Activated CD8-positive, alpha-beta T cell treated with anti-CD3 and anti-CD28 coated beads, Interleukin-2, amount 10 ng/mL, durations not matched to agents 7 days and 5 days (primary cell): ENCODE results near the gene OTOA. TPM values are rescaled to one million over a fixed set of nuclear protein-coding genes. Genes with fewer than 3 reads are reported as not detected.
"Not testable (repeated sequence)": the region's sequence is repeated elsewhere in the genome, so short reads cannot be mapped to it uniquely, and the experiment has no call there.

Experiments used
- ATAC-seq: fragments of 150-1000 bp; cut with Tn5 transposase; one replicate; pipeline ENCODE4 v1.10.0; 2021; ENCODE audit warnings: moderate library complexity
- CTCF ChIA-PET: fragments of 350-600 bp; sonication (Branson Sonifier 250); formaldehyde crosslinking; loops from one replicate; lab custom pipeline; 2021; ENCODE audit warnings: antibody characterized with exemption; lab: Charles Lee
- POLR2A ChIA-PET: fragments of 350-600 bp; sonication (Branson Sonifier 250); formaldehyde crosslinking; loops from one replicate; lab custom pipeline; 2021; ENCODE audit warnings: antibody characterized with exemption; lab: Charles Lee
- DNase-seq: peaks from one replicate; pipeline ENCODE4 v3.0.0-alpha.2; 2020
- H3K27ac Mint-ChIP-seq: one replicate; pipeline ENCODE4 v1.8.0; 2021; ENCODE audit warnings: mild to moderate bottlenecking, mixed read lengths
- H3K27me3 Mint-ChIP-seq: one replicate; pipeline ENCODE4 v1.8.0; 2021; ENCODE audit warnings: low read depth, mixed read lengths
- H3K36me3 Mint-ChIP-seq: one replicate; pipeline ENCODE4 v1.8.0; 2021; ENCODE audit warnings: low read depth, mixed read lengths
- H3K4me1 Mint-ChIP-seq: one replicate; pipeline ENCODE4 v1.8.0; 2021; ENCODE audit warnings: low read depth, mixed read lengths
- H3K4me3 Mint-ChIP-seq: one replicate; pipeline ENCODE4 v1.8.0; 2021; ENCODE audit warnings: mild to moderate bottlenecking, mixed read lengths
- H3K9me3 Mint-ChIP-seq: one replicate; pipeline ENCODE4 v1.8.0; 2022; ENCODE audit warnings: mixed read lengths; ENCODE audit not compliant: insufficient read depth
- total RNA-seq, 2 experiments: library from RNA; stranded (reverse); gene quantifications; one replicate each; pipeline ENCODE4 v1.2.3, GENCODE V29; 2021

OTOA gene
- total RNA-seq, 2 experiments from 2014 or later, result not detected

DNA sequence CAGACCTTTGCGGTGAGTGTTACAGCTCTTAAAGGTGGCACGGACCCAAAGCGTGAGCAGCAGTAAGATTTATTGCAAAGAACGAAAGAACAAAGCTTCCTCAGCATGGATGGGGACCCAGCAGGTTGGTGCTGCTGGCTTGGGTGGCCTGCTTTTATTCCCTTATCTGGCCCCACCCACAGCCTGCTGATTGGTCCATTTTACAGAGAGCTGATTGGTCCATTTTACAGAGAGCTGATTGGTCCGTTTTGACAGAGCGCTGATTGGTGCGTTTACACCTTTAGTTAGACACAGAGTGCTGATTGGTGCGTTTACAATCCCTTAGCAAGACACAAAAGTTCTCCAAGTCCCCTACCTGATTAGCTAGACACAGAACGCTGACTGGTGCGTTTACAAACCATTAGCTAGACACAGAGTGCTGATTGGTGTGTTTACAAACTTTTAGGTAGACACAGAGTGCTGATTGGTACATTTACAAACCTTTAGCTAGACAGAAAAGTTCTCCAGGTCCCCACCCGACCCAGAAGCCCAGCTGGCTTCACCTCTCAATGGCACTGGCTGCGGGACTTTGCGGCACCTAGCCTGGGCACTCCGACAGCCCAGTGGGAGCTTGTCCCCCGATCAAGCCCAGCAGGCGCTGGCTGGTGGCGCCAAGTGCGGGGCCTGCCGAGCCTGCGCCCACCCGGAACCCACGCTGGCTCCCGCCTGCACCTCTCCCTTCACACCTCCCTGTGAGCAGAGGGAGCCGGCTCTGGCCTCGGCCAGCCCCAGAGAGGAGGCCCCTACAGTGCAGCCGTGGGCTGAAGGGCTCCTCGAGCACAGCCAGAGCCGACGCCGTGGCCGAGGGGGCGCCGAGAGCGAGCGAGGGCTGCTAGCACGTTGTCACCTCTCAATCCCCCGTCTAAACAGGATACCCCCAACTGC lies 33.9 kb upstream of the OTOA start:
- Mint-ChIP-seq H3K4me1 (peaks cover 31% of the 10 kb centered on the region), H3K36me3 (peaks cover 43% of the 10 kb centered on the region)
- POLR2A ChIA-PET, H3K27me3 Mint-ChIP-seq, ATAC-seq, DNase-seq, H3K9me3 Mint-ChIP-seq, H3K27ac Mint-ChIP-seq, H3K4me3 Mint-ChIP-seq: not testable (repeated sequence)
- CTCF ChIA-PET, result interaction anchor here (0.9 to 1.5 kb wide), 4 partner anchors 11 to 45 kb away, joined by 3 to 5 read pairs (median 4); no protein-coding TSS in a partner anchor

GRCh38 chr16:21630866-21631265 lies 32.9 kb upstream of the OTOA start:
- H3K4me3 Mint-ChIP-seq, POLR2A ChIA-PET, DNase-seq, H3K27me3 Mint-ChIP-seq, H3K9me3 Mint-ChIP-seq, H3K27ac Mint-ChIP-seq, ATAC-seq: not testable (repeated sequence)
- Mint-ChIP-seq H3K4me1 (peaks cover 21% of the 10 kb centered on the region), H3K36me3 (peaks cover 41% of the 10 kb centered on the region)
- CTCF ChIA-PET, result interaction anchor here (1.5 kb wide), 1 partner anchor 46 kb away, joined by 3 read pairs; no protein-coding TSS in a partner anchor

DNA sequence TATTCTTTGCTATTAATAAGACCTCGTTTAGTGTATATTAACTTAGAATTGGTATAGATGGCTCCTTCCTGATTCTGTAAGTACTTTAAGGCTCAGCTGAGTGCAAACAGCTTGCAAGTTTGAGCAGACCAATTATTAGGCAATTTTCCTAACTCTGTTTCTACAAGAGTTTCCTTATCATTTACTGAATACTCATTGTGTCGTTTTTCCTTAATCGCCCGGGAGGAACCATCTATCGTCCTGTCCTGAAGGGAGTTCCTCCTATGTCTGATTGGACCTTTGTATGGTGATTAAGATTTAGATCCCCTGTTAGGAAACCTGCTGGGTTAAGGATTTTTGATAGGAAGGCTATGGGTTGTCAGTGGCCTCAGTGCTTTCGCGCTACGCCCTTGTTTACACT lies 32.4 kb upstream of the OTOA start:
- H3K4me3 Mint-ChIP-seq, H3K27ac Mint-ChIP-seq, ATAC-seq, POLR2A ChIA-PET, H3K27me3 Mint-ChIP-seq, H3K9me3 Mint-ChIP-seq, DNase-seq, CTCF ChIA-PET: not testable (repeated sequence)
- Mint-ChIP-seq H3K4me1 (peaks cover 16% of the 10 kb centered on the region), H3K36me3 (peaks cover 40% of the 10 kb centered on the region)

- DNase-seq, H3K4me1 Mint-ChIP-seq, CTCF ChIA-PET, POLR2A ChIA-PET, H3K4me3 Mint-ChIP-seq, H3K9me3 Mint-ChIP-seq, ATAC-seq, H3K27me3 Mint-ChIP-seq: not testable (repeated sequence)
- H3K36me3 Mint-ChIP-seq, result peaks cover 37% of the 10 kb centered on the region
- peak overlapping the region; percentile 2 for H3K27ac Mint-ChIP-seq
Observed at GRCh38 chr16:21631951-21632575, 31.7 kb upstream of the OTOA start.

GRCh38 chr16:21634216-21634615 lies 29.6 kb upstream of the OTOA start:
- Mint-ChIP-seq H3K9me3 (no peaks in the 10 kb centered on the region), H3K36me3 (peaks cover 21% of the 10 kb centered on the region), H3K4me3 (no peak overlapping the region), H3K27me3 (no peaks in the 10 kb centered on the region), H3K27ac (no peak overlapping the region), H3K4me1 (peaks cover 17% of the 10 kb centered on the region)
- no peak for ATAC-seq
- no peak for DNase-seq
- POLR2A ChIA-PET, result no interaction called here
- CTCF ChIA-PET, result interaction anchor here (0.6 kb wide), 1 partner anchor 50 kb away, joined by 3 read pairs; no protein-coding TSS in a partner anchor

- Mint-ChIP-seq H3K4me1 (peaks cover 21% of the 10 kb centered on the region), H3K36me3 (peaks cover 13% of the 10 kb centered on the region)
- H3K27ac Mint-ChIP-seq, H3K9me3 Mint-ChIP-seq, H3K4me3 Mint-ChIP-seq, CTCF ChIA-PET, DNase-seq, H3K27me3 Mint-ChIP-seq, POLR2A ChIA-PET, ATAC-seq: not testable (repeated sequence)
Observed at GRCh38 chr16:21635694-21636093, 28.1 kb upstream of the OTOA start.

DNA sequence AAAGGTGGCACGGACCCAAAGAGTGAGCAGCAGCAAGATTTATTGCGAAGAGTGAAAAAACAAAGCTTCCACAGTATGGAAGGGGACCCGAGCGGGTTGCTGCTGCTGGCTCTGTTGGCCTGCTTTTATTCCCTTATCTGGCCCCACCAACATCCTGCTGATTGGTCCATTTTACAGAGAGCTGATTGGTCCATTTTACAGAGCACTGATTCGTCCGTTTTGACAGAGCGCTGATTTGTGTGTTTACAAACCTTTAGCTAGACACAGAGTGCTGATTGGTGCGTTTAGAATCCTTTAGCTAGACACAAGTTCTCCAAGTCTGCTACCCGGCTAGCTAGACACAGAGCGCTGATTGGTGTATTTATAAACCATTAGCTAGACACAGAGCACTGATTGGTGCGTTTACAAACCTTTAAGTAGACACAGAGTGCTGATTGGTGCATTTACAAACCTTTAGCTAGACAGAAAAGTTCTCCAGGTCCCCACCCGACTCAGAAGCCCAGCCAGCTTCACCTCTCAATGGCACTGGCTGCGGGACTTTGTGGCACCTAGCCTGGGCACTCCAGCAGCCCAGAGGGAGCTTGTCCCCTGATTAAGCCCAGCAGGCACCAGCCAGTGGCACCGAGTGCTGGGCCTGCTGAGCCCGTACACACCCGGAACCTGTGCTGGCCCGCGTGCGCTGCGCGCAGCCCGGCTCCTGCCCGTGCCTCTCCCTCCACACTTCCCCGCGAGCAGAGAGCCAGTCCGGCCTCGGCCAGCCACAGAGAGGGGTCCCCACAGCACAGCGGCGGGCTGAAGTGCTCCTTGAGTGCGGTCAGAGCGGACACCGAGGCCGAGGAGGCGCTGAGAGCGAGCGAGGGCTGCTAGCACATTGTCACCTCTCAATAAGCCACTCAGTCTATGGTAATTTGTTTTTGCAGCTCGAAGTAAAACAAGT lies 26.5 kb upstream of the OTOA start:
- peaks cover 25% of the 10 kb centered on the region for H3K4me1 Mint-ChIP-seq
- ChIA-PET POLR2A (no interaction called here), CTCF (interaction anchor here (0.6 to 7.4 kb wide), 9 partner anchors 12 to 71 kb away, joined by 3 to 78 read pairs (median 5); no protein-coding TSS in a partner anchor)
- peaks cover 13% of the 10 kb centered on the region for H3K36me3 Mint-ChIP-seq
- no peaks in the 10 kb centered on the region for H3K27me3 Mint-ChIP-seq
- no peak overlapping the region for H3K27ac Mint-ChIP-seq
- no peak overlapping the region for H3K4me3 Mint-ChIP-seq
- H3K9me3 Mint-ChIP-seq, result no peaks in the 10 kb centered on the region
- DNase-seq (no peak), ATAC-seq (no peak)

GRCh38 chr16:21638573-21638975 lies 25.2 kb upstream of the OTOA start:
- Mint-ChIP-seq H3K4me3 (no peak overlapping the region), H3K27me3 (no peaks in the 10 kb centered on the region), H3K36me3 (peaks cover 13% of the 10 kb centered on the region), H3K4me1 (peaks cover 25% of the 10 kb centered on the region), H3K27ac (peak overlapping the region; percentile 82), H3K9me3 (no peaks in the 10 kb centered on the region)
- POLR2A ChIA-PET, result no interaction called here
- DNase-seq (peak; percentile 28), ATAC-seq (peak; percentile 73)
- CTCF ChIA-PET, result interaction anchor here (0.8 to 7.4 kb wide), 12 partner anchors 13 to 75 kb away, joined by 3 to 78 read pairs (median 6); no protein-coding TSS in a partner anchor

GRCh38 chr16:21639493-21639892 lies 24.3 kb upstream of the OTOA start:
- Mint-ChIP-seq H3K27ac (no peak overlapping the region), H3K36me3 (peaks cover 18% of the 10 kb centered on the region), H3K27me3 (no peaks in the 10 kb centered on the region), H3K9me3 (no peaks in the 10 kb centered on the region), H3K4me1 (peaks cover 31% of the 10 kb centered on the region), H3K4me3 (no peak overlapping the region)
- no peak for DNase-seq
- ChIA-PET CTCF (interaction anchor here (0.9 to 7.4 kb wide), 15 partner anchors 14 to 57 kb away, joined by 3 to 78 read pairs (median 7); no protein-coding TSS in a partner anchor), POLR2A (no interaction called here)
- no peak for ATAC-seq

DNA sequence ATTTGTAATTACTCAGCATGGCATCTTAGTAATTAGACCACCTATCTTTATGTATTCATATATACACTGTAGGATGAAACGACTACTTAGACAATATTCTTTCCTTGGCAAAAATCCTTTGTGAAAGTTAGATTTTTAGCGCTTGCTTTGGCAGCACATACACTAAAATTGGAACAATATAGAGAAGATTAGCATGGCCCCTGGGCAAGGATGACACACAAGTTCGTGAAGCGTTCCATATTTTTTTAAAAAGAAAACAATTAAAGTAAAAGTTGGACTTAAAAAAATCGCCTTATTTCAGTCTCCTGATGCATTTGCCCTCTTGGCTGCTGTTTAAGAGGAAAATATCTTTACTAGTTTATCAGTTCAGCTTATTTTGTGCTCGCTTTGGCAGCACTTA lies 21.9 kb upstream of the OTOA start:
- ChIA-PET CTCF (interaction anchor here (0.8 to 7.4 kb wide), 13 partner anchors 12 to 67 kb away, joined by 3 to 78 read pairs (median 4); partner anchors contain the start of gene METTL9), POLR2A (interaction anchor here (0.9 kb wide), 1 partner anchor 27 kb away, joined by 3 read pairs; no protein-coding TSS in a partner anchor)
- Mint-ChIP-seq H3K27me3 (no peaks in the 10 kb centered on the region), H3K4me1 (peaks cover 55% of the 10 kb centered on the region), H3K9me3 (no peaks in the 10 kb centered on the region), H3K4me3 (no peak overlapping the region), H3K27ac (no peak overlapping the region), H3K36me3 (peaks cover 14% of the 10 kb centered on the region)
- DNase-seq (no peak), ATAC-seq (no peak)

DNA sequence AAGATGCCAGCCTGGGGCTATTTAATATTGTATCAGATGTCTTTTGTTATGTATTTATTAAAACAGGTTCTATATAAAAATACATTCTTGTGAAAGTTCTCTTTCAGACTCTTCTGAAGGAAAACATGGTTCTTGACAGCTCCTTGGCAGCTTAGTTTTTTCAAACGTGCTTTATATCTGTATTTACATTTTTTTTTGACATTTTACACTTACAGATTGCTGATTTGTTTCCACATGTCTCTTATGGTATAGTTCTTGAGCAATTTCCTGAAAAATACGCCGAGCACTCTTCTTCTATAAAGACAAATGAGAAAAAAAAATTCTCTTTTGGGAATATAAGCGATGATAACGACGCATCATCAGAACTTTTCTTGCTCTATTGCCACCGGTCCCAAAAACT lies 20.9 kb upstream of the OTOA start:
- peaks cover 13% of the 10 kb centered on the region for H3K36me3 Mint-ChIP-seq
- H3K4me3 Mint-ChIP-seq, result no peak overlapping the region
- H3K27ac Mint-ChIP-seq, result no peak overlapping the region
- ChIA-PET POLR2A (interaction anchor here (0.9 kb wide), 1 partner anchor 26 kb away, joined by 3 read pairs; no protein-coding TSS in a partner anchor), CTCF (interaction anchor here (0.7 to 7.4 kb wide), 9 partner anchors 15 to 74 kb away, joined by 3 to 78 read pairs (median 4); partner anchors contain the start of gene METTL9)
- peaks cover 60% of the 10 kb centered on the region for H3K4me1 Mint-ChIP-seq
- no peaks in the 10 kb centered on the region for H3K9me3 Mint-ChIP-seq
- no peaks in the 10 kb centered on the region for H3K27me3 Mint-ChIP-seq
- DNase-seq (no peak), ATAC-seq (no peak)
